GM12878 (cell line): ENCODE results near the gene RPRML.

Experiments used
- CTCF ChIP-seq, 3 experiments: IDR thresholded peaks in 2 of 3; conservative IDR thresholded peaks in 1 of 3; 2 replicates each; pipeline ENCODE4 v1.5.1; 2011; ENCODE audit warnings: low read depth in 3 of 3, low read length in 3 of 3, mild to moderate bottlenecking in 3 of 3, control low read depth in 2 of 3, moderate library complexity in 2 of 3, inconsistent platforms in 1 of 3, mixed read lengths in 1 of 3; ENCODE audit not compliant: control insufficient read depth in 2 of 3, insufficient read depth in 1 of 3; ENCODE audit errors: extremely low read depth in 1 of 3
- EZH2 ChIP-seq: IDR thresholded peaks from 2 replicates; pipeline ENCODE4 v1.6.1; 2012; ENCODE audit warnings: low read depth, mild to moderate bottlenecking, control low read depth, inconsistent platforms, low read length, borderline replicate concordance; ENCODE audit not compliant: control insufficient read depth
- GABPA ChIP-seq: IDR thresholded peaks from 2 replicates; pipeline ENCODE4 v1.6.1; 2014; ENCODE audit warnings: antibody characterized with exemption, low read depth, mild to moderate bottlenecking, inconsistent platforms
- POLR2A ChIP-seq: IDR thresholded peaks from 2 replicates; pipeline ENCODE4 v1.6.1; 2011; ENCODE audit warnings: low read depth, mild to moderate bottlenecking, low read length
- SKIL ChIP-seq: fragments of 450-650 bp; IDR thresholded peaks from 2 replicates; pipeline ENCODE4 v1.6.1; 2017; ENCODE audit warnings: mild to moderate bottlenecking, low read depth, inconsistent platforms; ENCODE audit not compliant: poor library complexity, severe bottlenecking
- TAF1 ChIP-seq: IDR thresholded peaks from 2 replicates; pipeline ENCODE4 v1.6.1; 2011; ENCODE audit warnings: mild to moderate bottlenecking, low read depth, low read length, borderline replicate concordance
- ZNF274 ChIP-seq: IDR thresholded peaks from one replicate; pipeline ENCODE4 v1.8.0; 2011; ENCODE audit not compliant: insufficient read length, insufficient read depth

GRCh38 chr17:46929413-46929812 lies 49.6 kb downstream of the RPRML start:
- no peak for TF ChIP-seq EZH2
- no peak for TF ChIP-seq ZNF274
- no peak for TF ChIP-seq CTCF (IDR thresholded peaks at IDR 0.05 in 2 of 3, conservative IDR thresholded peaks at IDR 0.05 in 1 of 3; ENCODE audit: control insufficient read depth in 2 of 3, extremely low read depth in 1 of 3, insufficient read depth in 1 of 3, low read depth in 3 of 3, low read length in 3 of 3)
- no peak for TF ChIP-seq TAF1
- TF ChIP-seq POLR2A = no peak
- TF ChIP-seq SKIL = no peak
- TF ChIP-seq GABPA = no peak
